UCSD-AML1 (cell line): ENCODE measurements around the gene AKIP1.
"Not testable (repeated sequence)": the region's sequence is repeated elsewhere in the genome, so short reads cannot be mapped to it uniquely, and the experiment has no call there.

ENCODE experiments used
- DNase-seq: peaks from one replicate; lab custom pipeline; 2025; ENCODE audit not compliant: unreplicated experiment; lab: John Stamatoyannopoulos, UW

Gene AKIP1, protein sequence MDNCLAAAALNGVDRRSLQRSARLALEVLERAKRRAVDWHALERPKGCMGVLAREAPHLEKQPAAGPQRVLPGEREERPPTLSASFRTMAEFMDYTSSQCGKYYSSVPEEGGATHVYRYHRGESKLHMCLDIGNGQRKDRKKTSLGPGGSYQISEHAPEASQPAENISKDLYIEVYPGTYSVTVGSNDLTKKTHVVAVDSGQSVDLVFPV

GRCh38 chr11:8911029-8911823, at the start of gene AKIP1:
Gene AKIP1, plus strand, starts transcription at chr11:8911189. Its CDS starts 261 bp downstream, at chr11:8911450.
- DNase-seq: peak; percentile 97

DNA sequence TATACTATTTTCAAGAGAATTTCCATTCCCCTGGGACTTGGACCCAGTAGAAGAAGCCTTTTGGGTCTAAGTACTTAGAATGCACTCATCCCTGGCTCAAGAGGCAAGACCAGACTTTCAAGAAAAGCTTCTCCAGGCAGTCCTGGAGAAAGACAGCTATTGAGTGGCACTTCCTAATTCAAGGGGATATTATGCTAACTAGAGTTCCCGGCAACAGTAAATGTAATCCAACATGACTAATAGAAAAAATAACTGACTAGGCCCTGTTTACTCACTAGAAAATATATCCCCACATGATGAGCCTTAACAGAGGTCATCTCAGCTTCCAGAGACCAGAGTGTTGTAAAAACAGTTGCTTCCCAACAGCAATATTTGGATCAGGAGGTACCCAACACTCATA, 47.2 kb upstream of the AKIP1 start:
- no peak for DNase-seq

GRCh38 chr11:8865304-8865703, 45.7 kb upstream of the AKIP1 start:
- DNase-seq: no peak

DNA sequence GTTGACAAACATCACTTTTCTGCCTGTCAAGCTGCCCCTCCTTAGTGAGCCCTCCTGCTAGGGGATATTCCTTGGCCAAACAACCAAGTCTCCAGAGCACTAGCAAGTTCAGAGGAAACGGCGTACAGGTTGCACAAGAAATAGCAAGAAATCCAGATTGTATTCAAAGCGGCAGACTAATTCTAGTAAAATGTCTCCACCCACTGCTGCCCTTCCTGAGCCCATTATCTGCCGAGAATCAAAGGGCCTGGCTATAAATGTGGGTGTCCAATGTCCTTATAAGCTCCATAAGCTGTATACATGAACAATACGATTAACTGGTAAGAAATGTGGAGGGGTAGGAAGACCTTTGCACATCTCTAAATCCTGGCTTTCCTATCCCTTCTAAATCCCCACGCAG, 44.0 kb upstream of the AKIP1 start:
- no peak for DNase-seq

GRCh38 chr11:8867931-8868631, 42.9 kb upstream of the AKIP1 start:
- no peak for DNase-seq

DNA sequence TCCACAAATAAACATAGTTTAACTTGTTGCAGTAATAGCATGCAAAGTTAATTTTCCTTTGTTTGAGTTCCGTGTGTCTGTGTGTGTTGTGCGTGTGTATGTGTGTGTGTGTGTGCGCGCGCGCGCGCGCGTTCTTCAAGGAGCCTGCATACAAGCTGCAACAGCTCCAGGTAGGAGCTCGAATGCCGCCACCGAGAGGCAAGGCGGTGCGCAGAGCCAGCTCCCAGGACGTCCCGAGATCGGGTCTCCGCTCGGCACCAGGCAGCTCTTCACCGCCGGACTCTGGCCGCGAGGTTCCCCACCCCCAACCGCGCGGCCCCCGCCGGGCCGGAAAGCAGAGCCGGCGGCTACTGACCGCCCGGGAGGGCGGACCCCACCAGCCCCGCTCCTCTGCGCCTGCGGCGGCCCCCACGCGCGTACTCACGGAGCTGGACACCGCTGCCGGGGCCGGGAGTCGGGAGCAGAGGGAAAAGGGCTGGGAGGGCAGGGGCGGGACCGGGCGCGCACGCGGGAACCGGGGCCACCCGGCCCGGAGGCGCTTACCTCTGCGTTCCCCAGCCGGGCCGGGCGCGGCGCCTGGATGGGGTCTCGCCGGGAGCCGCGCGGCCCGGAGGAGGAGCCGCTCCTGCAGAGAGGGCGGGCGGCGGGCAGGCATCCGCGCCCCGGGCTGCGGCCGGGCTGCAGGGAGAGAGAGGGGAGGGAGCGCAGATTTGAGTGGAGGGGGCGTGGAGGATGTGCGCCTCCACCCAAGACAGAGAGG, 40.4 kb upstream of the AKIP1 start:
- peak; percentile 50 for DNase-seq

DNA sequence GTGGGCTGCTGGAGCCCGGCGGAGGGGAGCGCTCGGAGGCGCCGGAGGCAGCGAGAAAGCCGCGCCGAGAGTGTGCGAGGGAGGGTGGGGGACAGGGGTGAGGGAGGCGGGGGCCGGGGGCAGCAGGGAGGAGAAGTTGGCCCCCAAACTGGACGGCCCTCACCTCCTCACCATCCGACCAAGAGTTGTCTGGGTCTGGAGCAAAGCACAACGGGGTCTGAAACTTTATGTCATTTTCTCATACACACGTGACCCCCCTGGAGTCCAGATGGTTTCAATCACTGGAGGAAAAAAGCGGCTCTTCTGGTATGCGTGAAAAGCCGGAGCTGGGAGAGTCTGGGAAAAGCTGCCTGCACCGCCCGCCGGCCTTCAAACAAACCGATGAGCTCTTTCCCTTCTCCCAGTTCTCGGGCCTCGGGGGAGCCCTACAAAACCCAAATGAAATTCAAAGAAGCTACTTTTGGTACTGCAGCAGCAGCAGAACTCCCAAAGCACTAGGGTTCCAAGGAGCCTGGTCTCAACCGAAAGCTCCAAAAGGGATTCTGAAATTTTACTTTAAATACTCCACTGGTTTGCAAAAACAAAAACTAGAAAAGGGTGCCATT, 39.7 kb upstream of the AKIP1 start:
- DNase-seq: no peak

DNA sequence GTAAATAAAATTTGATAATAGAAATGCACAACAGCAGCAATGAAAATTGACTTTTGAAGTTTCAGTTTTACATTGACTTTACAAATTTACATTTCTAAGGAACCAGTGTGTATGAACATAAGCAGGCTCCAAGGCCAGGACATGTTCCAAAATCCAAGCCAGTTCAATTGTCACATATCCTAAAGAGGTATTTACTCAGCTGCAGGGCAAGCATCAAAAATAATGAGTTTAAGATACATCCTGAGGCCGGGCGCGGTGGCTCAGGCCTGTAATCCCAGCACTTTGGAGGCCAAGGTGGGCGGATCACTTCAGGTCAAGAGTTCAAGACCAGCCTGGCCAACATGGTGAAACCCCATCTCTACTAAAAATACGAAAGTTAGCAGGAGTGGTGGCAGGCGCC, 39.0 kb upstream of the AKIP1 start:
- no peak for DNase-seq

- no peak for DNase-seq
These were observed 37.1 kb upstream of the AKIP1 start for GRCh38 chr11:8873741-8874405.

DNA sequence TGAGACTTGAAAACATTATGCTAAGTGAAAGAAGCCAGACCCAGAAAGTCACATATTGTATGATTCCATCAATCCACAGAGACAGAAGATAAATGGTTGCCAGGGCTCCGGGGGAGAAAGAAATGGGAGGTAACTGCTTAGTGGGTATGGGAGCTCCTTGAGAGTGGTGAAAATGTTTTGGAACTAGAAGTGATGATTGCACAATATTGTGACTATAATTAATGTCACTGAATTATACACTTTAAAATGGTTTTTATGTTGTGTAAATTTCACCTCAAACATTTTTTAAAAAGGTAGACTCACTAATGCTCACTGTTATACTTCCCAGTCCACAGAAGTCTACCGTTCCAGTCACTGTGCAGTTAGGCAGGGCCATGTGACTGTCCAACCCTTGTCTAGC, 32.2 kb upstream of the AKIP1 start:
- DNase-seq: no peak

GRCh38 chr11:8881585-8881984, 29.4 kb upstream of the AKIP1 start:
- not testable (repeated sequence) for DNase-seq

DNA sequence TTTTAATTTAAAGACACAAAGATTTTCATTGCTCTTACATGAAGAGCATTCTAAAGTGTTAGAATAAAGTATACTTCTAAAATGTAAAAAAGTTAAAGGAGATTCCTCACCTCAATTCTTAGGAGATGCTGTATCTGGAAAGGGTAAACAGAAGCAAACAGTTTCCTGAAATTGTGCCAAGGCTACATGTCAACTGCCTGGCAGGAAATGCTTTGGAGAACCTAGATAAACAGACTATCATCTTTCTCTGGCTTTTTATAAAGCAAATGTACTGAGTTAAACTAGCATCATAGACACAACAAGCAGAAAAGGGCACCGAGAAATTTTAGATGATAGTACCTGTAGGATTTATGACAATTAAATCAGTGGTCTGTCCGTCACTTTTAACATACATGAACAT, 24.7 kb upstream of the AKIP1 start:
- no peak for DNase-seq

DNA sequence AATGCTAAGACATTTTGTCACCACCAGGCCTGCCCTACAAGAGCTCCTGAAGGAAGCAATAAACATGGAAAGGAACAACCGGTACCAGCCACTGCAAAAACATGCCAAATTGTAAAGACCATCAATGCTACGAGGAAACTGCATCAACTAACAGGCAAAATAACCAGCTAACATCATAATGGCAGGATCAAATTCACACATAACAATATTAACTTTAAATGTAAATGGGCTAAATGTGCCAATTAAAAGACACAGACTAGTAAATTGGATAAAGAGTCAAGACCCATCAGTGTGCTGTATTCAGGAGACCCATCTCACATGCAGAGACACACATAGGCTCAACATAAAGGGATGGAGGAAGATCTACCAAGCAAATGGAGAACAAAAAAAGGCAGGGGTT, 19.8 kb upstream of the AKIP1 start:
- DNase-seq: not testable (repeated sequence)

GRCh38 chr11:8899119-8899753, 11.8 kb upstream of the AKIP1 start:
- DNase-seq: no peak

DNA sequence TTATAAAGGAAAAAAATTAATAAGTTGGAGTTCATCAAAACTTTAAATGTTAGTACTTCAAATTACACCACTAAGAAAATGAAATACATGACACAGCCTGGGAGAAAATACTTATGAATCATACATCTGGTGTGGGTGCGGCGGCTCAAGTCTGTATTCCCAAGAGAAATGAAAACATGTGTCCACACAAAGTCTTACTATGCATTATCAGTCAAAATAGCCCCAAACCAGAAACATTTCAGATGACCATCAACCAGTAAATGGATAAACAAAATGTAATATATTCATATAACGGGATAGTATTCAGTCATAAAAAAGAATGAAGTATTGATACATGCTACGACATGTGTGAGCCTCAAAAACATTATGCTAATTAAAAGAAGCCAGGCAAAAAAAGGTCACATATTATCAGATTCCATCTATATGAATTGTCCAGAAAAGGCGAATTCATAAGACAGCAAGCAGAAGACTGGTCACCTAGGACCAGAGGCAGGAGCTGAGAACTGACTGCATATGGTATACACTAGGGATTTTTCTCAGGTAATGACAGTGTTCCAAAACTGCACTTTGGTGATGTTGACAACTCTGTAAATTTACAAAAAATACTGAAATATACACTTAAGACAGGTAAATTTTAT, 5.3 kb upstream of the AKIP1 start:
- DNase-seq: no peak

GRCh38 chr11:8907116-8907515, 3.9 kb upstream of the AKIP1 start:
- DNase-seq: no peak

DNA sequence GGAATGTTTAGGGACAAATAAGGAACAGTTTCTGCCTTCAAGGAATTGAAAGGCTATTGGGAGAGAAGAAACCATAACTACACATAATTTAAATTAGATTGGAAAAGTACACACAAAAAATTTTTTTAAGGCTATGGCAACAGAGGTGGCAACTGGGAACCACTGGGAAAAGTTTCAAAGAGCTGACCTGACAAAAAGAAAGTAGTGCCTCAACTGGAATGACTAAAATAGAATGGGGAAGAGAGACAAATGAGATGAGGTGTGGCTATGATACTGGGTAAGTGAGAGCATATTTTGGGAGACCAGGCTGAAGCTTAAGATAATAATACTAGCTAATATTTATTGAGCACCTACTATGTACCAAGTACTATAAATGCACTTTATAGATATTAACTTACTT, 2.9 kb upstream of the AKIP1 start:
- DNase-seq: no peak

DNA sequence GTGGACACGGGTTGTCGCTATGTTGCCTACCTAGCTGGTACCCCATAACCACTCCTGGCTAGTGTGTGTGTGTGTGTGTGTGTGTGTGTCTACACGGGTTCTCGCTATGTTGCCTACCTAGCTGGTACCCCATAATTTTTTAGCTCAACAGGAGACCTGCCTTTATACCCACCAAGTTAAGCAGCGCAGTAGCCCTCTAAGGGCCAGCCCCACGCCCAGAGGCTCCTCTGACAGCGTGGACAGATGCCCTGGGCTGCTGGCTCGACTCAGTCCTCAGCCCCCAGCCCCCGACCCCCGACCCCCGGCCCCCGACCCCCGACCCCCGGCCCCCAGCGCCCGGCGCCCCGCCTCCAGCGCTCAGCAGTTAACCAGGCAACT, 351 bp upstream of the AKIP1 start:
- DNase-seq: no peak

DNA sequence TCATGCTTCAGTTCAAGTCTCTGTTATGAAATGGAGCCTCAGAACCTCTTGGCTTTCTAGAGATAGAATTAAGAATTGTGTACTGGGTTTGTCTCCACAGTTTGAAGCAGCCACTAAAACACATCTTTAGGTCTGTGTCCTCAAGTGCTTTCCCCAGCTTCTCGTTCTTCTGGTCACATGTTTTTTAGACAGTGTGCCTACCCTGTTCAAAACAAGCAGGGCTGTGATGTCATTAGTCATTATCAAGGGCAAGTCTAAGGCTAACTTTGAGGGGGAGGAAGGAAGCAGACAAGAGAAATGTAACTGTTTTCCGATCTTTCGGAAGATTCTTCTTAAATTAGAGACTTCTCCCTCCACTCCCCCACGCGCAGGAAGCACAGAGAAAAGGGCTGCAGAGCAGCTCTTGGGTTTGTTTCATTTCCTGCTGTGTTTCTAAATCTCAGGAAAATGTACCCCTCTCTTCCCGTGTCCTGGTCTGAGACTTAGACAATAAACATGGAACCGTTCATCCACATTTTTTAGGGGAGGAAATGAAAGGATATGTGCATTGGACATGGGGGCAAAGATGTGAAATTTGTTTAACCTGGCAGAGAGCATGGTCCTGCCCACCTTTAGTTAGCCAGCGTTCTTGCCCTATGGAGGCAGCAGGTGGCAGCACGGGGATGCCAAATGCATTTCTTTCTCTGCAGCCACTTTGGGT, 3.1 kb downstream of the AKIP1 start:
- peak; percentile 48 for DNase-seq
